GM12875 (cell line): Measurements from ENCODE around the gene AGTR1.
"Not testable (repeated sequence)": the region's sequence is repeated elsewhere in the genome, so short reads cannot be mapped to it uniquely, and the experiment has no call there.

Source experiments
- H3K4me3 ChIP-seq: one replicate; pipeline ENCODE4 v1.5.1; 2011; ENCODE audit warnings: low read depth, low read length, control low read depth
- CTCF ChIP-seq: IDR thresholded peaks from 2 replicates; pipeline ENCODE4 v1.5.1; 2011; ENCODE audit warnings: low read depth, mild to moderate bottlenecking, control low read depth, inconsistent platforms, low read length, moderate library complexity, borderline replicate concordance; ENCODE audit not compliant: insufficient read depth

The AGTR1 gene

DNA sequence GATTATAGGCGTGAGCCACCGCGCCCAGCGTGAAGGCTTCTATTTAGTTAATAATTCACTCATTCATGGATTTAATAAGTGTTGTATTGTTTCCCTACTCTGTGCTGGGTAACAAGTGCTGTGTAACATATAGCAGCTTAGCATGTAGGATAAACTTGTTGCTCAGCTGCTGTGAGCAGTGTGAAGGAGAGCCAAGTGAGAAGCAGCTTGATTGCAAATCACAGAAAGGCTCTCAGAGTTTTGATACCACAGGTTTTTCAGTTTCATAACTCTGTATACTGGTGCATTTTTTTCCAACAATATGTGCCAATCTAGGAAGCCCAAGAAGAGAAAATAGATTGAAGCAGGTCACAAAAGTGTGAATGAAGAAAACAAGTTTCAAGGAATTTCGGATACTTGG lies 48.4 kb downstream of the AGTR1 start:
- H3K4me3 ChIP-seq: no peak overlapping the region
- no peak for TF ChIP-seq CTCF

GRCh38 chr3:148748283-148748682 lies 50.6 kb downstream of the AGTR1 start:
- no peak overlapping the region for H3K4me3 ChIP-seq
- TF ChIP-seq CTCF: no peak

DNA sequence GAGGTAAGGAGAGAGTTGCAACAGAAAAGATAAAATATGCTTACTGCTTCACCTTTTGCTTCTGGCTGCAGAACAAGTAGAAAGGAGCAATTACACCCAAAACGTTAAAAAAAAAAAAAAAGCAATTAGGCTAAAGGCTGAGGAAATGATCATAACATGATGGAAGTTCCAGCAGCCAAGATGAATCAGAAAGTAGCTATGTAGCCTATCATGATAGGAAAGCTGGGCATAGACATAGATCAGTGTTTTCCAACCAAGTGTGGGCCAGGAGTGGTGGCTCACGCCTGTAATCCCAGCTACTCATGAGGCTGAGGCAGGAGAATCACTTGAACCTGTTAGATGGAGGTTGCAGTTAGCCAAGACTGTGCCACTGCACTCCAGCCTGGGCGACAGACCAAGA lies 52.6 kb downstream of the AGTR1 start:
- TF ChIP-seq CTCF: no peak
- H3K4me3 ChIP-seq: no peak overlapping the region

GRCh38 chr3:148751461-148751860 lies 53.8 kb downstream of the AGTR1 start:
- H3K4me3 ChIP-seq: no peak overlapping the region

GRCh38 chr3:148753385-148753784 lies 55.7 kb downstream of the AGTR1 start:
- H3K4me3 ChIP-seq: not testable (repeated sequence)

More at GRCh38 chr3:148751461-148751860, 53.8 kb downstream of the AGTR1 start:
- TF ChIP-seq CTCF: no peak

GRCh38 chr3:148755570-148755969 lies 57.9 kb downstream of the AGTR1 start:
- no peak overlapping the region for H3K4me3 ChIP-seq
- TF ChIP-seq CTCF: no peak

- no peak for TF ChIP-seq CTCF
- H3K4me3 ChIP-seq: no peak overlapping the region
These were observed 58.6 kb downstream of the AGTR1 start for GRCh38 chr3:148756311-148756710.
